SKM-1 treated with dmso at 0.1 percent for 144 hours (cell line): ENCODE results near the gene CCDC159.
A peak's percentile ranks its signal among the peaks of the same experiment; 100 is the strongest.
"Not testable (repeated sequence)": the region's sequence is repeated elsewhere in the genome, so short reads cannot be mapped to it uniquely, and the experiment has no call there.

ENCODE experiments used
- DNase-seq: peaks from one replicate; lab custom pipeline; 2025; ENCODE audit not compliant: unreplicated experiment; lab: John Stamatoyannopoulos, UW

CCDC159 gene

DNA sequence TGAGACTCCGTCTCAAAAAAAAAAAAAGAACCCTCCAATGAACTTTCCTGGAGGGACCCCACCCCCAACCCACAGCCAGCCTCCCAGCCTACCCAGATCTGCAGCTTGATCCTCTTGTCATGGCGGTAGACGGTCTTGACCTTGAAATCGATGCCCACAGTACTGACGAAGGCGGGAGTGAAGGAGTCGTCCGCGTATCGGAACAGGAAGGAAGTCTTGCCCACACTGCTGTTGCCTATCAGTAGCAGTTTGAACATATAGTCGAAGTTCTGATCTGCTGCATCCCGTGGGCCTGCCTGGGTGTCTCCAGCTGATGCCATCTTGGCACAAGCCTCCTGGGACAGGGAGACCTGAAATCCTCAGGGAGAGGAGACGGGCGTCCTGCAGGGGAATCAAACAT, 9.2 kb upstream of the CCDC159 start:
- DNase-seq: no peak

DNA sequence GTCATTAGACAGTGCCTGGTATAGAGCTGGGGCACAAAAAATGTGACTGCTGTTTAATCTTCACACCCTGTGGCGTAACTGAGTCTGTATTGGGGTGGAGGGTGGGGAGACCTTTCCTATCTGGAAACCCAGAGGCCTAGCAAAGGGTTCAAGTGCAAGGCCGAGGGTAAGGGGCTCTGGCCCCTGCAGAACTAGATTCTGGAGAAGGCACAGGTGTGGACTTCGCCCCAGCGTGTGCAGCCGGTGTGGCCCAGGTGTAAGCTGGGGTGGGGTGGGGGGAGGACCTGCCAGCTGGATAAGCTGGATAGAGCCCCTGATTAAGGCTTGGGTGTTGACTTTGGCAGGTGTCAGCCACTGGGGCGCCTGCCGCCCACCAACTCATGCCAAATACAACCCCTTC, 8.2 kb upstream of the CCDC159 start:
- no peak for DNase-seq

DNA sequence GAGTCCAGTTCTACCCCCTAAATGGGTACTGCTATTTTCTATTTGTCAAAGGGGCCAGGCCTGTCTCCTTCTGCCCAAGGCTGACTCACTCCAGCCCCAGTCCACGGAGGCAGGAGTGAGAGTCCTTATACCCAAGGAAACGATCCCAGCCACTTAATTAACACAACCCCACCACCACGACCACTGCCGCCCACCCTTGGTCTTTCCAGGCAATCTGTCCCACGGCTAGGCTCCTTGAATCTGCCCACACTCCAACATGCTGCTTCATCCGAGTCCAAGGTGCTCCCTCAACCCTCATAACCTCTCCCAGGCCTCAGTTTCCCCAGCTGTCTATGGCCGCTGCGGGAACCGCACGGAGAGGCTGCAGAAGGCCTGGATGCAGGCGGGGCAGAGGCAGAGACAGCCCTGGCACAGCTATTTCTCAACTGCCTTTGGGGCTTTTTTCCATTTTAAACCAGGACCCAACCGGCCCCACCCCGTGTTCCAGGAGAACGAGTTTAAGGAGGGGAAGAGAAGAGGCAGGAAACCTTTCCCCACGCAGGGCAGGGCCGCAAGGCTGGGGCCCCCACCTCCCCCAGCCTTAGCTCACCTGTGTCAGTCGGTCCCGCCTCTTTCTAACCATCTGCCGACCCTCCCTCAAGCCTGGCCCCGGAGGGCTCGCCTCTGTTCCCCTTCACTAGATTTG, 7.6 kb upstream of the CCDC159 start:
- no peak for DNase-seq

DNA sequence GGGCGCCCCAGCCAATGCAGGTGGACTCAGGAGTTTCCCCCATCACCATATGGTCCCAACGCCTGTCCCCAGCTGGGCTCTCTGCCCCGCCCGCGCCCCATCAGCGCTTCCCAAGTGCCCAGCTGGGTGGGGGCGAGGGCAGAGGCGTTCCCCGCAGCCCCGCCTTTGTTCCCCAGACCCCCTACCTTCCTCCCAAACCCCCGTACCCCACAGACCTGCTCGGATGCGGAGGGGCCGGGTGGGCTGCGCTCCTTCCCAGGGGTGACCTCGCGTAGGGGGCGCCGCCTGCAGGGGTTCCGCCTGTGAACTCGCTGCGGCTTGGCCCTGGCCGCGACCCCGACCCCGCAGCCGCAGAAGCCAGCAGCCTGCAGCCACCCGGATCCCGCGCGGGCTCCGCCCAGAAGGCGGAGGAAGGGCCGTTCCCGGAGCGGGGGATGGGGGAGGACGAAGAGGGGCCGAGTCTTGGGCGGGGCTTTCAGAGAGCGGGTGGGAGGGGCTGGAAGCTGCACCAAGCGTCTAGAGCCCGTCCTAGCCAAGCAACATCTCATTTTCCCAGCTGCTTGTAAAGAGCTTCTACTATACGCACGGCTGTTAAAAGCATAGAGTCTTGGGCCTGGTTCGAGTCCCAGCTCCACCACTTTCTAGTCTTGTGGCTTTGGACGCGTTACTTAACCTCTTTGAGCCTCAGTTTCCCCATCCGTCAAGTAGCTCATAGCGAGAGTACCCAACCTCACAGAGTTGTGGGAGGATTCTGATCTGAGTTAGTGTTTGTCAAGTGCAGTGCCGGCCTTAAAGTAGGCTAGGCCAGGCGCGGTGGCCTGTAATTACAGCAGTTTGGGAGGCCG, 6.8 kb upstream of the CCDC159 start, which contains the start of gene RAB3D:
Gene RAB3D, minus strand, starts transcription at position 404 of the 845 bp plus-strand sequence. CDS start 2,258 bp downstream, outside the sequence.
- DNase-seq: peak; percentile 43

DNA sequence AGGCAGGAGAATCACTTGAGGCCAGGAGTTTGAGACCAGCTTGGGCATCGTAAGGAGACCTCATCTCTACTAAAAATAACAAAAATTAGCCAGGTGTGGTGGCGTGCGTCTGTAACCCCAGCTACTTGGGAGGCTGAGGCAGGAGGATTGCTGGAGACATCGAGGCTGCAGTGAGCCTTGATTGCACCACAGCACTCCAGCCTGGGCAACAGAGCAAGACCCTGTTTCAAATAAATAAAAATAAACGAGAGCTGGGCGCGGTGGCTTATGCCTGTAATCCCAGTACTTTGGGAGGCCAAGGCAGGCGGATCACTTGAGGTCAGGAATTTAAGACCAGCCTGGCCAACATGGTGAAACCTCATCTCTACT, 6.2 kb upstream of the CCDC159 start:
- DNase-seq: not testable (repeated sequence)

DNA sequence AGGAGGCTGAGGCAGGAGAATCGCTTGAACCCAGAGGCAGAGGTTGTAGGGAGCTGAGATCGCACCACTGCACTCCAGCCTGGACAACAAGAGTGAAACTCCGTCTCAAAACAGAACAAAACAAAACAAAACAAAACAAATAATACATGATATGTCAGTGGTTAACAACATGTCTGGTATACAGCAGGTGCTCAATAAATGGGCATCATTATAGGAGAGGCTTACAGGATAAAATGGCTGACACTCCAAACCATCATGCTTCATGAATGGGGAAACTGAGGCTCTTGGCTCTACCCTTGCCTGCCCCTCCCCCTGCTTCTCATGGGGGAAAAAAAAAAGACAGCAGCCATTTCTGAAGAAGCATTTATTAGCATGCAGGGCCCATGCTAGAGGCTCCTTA, 3.9 kb upstream of the CCDC159 start:
- DNase-seq: no peak

DNA sequence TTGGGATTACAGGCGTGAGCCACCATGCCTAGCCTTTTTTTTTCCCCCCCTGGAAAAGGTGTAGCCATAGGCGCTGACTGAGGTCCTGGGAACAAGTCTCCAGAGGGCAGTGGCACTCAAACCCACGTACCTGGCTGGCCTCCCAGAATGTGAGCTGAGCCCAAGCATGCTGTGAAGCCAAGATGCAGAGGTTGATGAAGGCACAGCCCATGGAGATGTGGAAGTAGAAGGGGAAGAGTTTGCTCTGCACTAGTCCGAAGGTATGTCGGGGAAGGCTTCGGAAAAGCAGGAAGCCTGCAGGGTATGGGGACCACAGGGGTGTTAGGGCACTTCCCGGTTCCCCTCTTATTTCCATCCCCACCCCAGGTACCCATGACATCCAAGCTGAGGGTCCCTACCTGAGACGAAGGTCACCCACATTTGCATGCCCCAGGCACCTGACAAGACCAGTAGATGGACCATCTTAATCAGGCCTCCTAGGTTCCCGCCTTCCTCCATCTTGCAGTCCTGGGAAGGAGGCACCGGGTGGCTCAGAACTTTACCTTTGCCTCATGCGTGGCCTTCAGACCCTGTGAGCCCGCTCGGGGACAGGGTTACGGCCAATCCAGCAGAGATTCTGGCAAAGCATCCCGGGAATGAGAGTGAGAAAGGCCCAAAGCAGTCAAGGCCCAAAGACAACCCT, 1.1 kb upstream of the CCDC159 start:
- DNase-seq: no peak

DNA sequence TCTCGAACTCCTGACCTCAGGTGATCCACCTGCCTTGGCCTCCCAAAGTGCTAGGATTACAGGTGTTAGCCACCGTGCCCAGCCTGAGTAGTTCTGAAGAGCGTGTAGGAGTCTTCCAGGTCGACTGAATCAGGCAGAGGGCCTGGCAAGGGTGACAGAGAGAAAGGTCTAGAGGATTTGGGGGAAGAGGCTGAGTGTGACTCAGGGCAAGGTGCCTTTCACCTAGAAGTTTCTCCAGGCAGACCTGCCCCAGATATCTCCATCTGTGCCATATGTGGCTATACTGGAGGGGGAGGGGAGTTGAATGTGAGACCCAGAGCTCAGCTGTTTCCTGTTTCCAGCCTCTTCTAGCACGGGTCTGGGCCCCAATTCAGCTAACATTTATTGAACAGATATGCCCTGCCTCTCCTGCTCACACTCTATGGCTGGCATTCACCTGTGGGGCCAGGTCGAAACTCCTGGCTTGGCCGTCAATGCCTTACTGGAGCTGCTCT, 1.3 kb downstream of the CCDC159 start:
- DNase-seq: no peak

DNA sequence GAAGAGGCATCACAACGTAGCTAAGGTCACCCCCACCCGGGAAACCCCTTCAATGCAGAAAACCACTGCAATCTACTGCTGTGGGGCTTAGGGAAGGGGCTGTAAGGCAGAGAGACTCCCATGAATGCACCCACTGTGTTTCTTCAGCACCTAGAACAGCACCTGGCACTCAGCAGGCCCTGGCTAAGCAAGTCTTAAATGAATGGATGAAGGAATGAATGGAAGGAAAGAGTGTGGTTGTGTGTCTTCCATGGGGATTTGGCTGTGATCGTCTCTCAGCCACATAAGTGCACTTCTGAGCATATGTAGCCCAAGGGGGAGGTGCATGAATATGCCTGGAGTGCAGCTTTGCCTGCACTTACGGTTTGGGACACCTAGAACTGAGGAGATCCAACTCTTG, 2.9 kb downstream of the CCDC159 start:
- no peak for DNase-seq

DNA sequence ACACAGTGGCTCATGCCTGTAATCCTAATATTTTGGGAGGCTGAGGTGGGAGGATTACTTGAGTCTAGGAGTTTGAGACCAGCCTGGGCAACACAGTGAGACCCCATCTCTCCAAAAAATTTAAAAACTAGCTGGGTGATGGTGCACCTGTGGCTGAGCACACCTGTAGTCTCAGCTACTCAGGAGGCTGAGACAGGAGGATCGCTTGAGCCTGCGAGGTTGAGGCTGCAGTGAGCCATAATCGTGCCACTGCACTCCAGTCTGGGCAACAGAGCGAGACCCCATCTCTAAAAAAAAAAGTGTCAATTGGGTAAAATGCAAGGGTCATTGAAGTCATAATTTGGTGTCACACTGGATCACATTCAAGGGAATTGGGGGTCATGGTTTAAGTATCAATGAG, 7.8 kb downstream of the CCDC159 start:
- not testable (repeated sequence) for DNase-seq

DNA sequence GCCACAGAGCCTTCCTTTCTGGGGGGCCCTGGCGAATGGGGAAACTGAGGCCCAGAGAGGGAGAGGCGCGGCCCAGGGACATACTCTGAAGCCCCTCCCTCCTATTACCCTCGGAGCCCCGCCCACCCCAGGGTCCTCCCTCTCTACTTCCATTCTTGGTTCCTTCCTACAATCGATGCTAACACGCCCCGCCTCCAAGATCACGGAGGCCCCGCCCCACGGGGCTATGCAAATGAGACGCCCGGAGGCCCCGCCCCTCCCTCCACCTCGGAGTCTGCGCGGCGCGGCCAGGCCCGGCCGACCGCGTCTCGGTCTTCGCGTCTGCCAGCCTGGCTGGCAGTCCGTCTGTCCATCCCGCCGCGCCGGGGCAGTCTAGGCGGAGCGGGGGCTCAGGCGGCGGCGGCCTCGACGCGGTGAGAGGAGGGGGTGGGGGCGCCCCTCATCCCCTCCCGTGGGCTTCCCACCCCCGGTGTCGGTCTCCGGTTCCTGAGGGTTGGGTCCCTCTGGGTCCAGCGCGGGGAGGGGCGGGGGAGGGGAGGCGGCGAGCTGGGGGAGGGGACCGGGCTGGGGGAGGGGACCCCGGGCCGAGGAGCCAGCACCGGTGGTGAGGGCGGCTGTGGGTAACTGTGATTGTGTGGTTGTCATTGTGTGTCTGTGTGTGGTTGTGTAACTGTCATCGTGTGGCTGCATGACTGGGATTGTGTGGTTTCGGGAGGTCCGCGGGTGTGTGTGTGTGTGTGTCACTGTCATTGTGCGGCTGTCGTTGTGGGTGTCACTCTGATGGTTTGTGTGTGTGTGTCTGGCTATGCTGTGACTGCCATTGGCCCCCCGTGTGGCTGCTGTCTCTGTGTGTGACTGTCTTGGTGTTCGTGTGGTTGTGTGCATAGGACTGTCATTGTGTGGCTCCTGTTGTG, 9.1 kb downstream of the CCDC159 start, which contains the start of gene PLPPR2:
Gene PLPPR2, plus strand, starts transcription at position 273 of the 914 bp plus-strand sequence. CDS start 2,242 bp downstream, outside the sequence.
- DNase-seq: peak; percentile 76

DNA sequence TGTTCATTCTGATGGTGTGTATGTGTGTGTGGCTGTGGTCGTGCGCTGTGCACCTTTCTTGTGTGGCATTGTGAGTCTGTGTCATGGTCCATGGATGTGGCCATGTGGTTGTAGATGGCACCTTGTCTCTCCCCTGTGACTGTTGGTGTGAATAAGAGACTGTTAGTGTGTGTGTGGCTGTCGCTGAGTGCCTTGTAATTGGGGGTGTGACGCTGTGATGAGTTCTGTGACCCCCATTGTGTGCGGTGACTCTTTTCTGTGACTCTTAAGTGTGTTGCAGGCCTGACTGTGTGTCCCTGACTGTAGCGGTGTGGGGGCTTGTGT, 9.7 kb downstream of the CCDC159 start:
- DNase-seq: no peak

DNA sequence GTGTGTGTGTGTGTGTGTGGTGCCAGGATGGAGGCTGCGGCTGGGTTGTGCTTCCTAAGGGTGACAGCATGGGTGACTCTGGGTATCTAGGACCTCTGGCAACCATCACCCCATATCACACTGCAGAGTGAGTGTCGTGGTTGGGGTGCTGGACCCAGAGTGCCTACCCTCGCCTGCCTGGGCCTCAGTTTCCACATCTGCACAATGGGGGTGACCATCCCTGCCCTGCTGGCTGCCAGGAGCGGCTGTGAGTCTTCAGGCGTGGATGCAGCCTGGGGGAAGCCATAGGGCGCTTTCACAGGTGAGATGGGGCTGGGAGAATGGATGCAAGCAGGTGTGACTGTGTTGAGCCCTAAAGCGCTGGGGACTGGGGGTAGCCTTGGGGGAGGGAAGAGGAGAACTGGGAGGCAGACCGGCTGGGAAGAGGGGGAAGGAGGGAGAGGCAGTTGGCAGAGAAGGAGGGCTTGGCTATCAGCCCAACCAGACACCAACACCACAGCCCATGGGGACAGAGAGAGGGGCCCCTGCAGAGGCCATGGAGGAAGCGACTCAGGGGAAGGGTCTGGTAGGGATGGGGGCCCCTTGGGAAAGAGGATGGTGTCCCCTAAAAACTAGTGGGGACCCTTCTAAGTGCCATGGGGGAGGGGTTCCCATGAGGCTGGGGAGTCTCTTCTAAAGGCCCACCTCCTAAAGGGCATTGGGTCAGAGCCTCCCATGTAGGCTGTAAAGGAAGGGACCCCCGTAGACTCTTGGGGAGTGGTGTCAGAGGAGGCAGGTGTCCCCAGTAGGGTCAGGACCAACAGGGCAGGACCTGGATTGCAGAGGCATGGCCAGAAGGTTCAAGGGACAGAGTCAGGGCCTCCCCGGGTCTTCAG, 10.6 kb downstream of the CCDC159 start:
- no peak for DNase-seq

DNA sequence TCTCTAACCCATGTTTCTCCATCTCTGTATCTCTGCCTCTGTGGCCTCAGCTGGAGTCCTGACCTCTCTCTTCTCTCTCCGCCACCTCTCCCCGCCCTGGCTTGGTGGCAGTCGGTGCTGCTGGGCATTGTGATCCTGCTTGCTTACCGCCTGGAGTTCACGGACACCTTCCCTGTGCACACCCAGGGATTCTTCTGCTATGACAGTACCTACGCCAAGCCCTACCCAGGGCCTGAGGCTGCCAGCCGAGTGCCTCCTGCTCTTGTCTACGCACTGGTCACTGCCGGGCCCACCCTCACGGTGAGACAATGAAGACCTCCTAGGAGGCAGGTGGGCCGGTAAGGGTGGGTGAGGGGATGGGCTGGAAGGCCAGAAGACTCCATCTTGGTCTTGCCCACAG, 13.1 kb downstream of the CCDC159 start:
- no peak for DNase-seq

DNA sequence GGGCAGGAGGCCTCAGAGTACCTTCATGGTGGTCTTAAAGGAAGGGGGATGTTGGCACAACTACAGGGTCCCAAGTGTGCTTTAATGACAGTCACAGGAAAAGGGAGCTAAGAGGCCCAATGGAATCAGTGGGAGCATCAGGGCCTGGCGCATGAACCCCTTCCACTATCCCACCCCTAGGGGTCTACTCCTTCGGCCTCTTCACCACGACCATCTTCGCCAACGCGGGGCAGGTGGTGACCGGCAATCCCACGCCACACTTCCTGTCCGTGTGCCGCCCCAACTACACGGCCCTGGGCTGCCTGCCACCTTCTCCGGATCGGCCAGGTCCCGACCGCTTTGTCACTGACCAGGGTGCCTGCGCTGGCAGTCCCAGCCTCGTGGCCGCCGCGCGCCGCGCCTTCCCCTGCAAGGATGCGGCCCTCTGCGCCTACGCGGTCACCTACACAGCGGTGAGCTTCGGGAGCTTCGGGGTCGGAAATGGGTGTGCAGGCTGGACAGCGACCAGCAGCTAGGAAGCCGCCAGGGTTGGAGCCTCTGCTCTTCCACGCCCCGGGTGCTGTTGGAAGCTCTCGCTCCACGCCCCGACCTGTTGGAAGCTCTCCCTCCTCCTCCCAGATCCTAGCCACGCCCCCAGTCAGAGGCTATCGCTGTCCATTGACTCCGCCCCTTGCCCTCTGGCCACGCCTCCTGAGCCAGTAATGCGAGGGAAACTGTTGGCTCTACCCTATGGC, 14.9 kb downstream of the CCDC159 start:
- no peak for DNase-seq

DNA sequence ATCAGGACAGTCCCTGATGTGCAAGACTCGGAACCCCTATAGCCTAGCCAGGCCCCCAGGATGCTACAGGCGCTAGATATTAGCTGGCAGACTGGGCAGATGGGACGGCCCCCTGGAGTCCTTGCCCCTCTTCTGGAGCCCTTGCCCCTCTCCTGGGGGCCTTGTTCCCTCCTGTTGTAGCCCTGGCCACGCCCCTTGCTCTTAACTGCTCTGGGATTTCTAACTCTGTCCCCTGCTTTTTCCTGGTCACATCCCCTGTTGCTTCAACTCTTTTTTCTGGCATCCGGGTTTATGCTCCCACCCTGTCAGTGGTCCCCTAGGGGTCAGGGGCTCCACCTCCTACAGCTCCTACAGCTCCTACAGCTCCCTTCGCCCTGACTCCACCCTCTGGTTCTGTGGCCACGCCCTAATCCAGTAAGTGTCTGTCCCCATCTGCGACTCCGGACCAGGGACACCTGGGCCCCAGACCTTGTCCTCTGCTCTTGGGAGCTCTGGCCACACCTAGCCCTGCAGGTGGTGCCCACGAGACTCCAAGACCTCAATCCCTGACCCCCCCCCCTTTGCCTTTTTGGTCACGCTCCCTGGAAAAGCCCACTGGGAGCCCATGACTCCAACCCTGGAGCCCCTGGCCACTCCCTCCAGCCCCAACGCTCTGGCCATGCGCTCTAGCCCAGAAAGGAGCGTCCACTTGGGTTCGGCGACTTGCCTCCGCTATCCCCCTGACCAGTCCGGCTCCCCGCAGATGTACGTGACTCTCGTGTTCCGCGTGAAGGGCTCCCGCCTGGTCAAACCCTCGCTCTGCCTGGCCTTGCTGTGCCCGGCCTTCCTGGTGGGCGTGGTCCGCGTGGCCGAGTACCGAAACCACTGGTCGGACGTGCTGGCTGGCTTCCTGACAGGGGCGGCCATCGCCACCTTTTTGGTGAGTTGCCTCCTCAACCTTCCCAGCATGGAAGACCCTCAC, 15.7 kb downstream of the CCDC159 start:
- DNase-seq: no peak

DNA sequence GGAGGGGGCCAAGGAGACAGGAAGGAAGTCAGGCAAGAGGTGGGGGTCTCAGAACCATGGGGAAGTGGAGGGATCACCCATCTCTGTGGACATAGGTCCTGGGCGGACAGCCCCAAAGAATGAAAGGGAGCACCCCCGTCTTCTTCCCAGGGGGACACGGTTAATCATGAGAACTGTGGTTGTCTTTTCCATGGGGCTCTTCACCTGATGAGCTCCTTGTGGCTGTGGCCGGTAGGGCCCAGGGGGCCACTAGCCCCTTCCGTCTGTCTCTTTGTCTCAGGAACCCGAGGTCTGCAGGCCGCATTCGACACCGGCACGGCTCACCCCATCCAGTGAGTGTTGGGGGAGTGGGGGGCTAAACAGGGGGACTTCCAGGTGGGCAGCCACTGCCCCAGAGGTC, 17.6 kb downstream of the CCDC159 start:
- no peak for DNase-seq
